OCI-LY7 (cell line): ENCODE measurements around the gene ZNF648. TPM values are rescaled to one million over a fixed set of nuclear protein-coding genes. Genes with fewer than 3 reads are reported as not detected.

Experiments used
- Bru-seq: library from RNA; stranded (reverse); fragments of 400-500 nt; gene quantifications from one replicate; lab custom pipeline; 2021; lab: Mats Ljungman, UMichigan
- BruChase-seq, 2 experiments: library from RNA; stranded (reverse); fragments of 400-500 nt; gene quantifications; one replicate each; lab custom pipeline; 2021; lab: Mats Ljungman, UMichigan
- BruUV-seq: library from RNA; stranded (reverse); fragments of 400-500 nt; replicated peaks from 2 replicates; lab custom pipeline; 2021; lab: Mats Ljungman, UMichigan
- CTCF ChIA-PET: fragments of 300-600 bp; sonication (Branson Sonifier 250); formaldehyde crosslinking; loops from one replicate; lab custom pipeline; 2022; ENCODE audit warnings: antibody characterized with exemption; ENCODE audit not compliant: unreplicated experiment; lab: Charles Lee
- POLR2A ChIA-PET: fragments of 300-600 bp; sonication (Branson Sonifier 250); formaldehyde crosslinking; loops from one replicate; lab custom pipeline; 2022; ENCODE audit warnings: antibody characterized with exemption; lab: Charles Lee
- DNase-seq: peaks from one replicate; pipeline ENCODE4 v3.0.0-alpha.2; 2015; ENCODE audit warnings: low spot score
- H2AFZ ChIP-seq: fragments of 200-600 bp; sonication (generic), shearing (Covaris generic); 2 replicates; pipeline ENCODE4 v1.6.1; 2014; ENCODE audit warnings: mild to moderate bottlenecking, antibody characterized with exemption, low read length, moderate library complexity
- H3K27ac ChIP-seq: fragments of 200-600 bp; sonication (generic); 2 replicates; pipeline ENCODE4 v1.5.1; 2014; ENCODE audit warnings: mixed run types, low read depth, mild to moderate bottlenecking, moderate library complexity, low read length, inconsistent platforms; ENCODE audit not compliant: poor library complexity, severe bottlenecking
- H3K36me3 ChIP-seq: fragments of 200-600 bp; sonication (generic); 2 replicates; pipeline ENCODE4 v1.6.1; 2014; ENCODE audit warnings: mild to moderate bottlenecking, antibody characterized with exemption, low read length, moderate library complexity, mixed read lengths; ENCODE audit not compliant: insufficient read depth
- H3K4me1 ChIP-seq: fragments of 200-600 bp; sonication (generic); 2 replicates; pipeline ENCODE4 v1.5.1; 2014; ENCODE audit warnings: mild to moderate bottlenecking, low read length; ENCODE audit not compliant: insufficient read depth, poor library complexity, severe bottlenecking
- H3K4me2 ChIP-seq: fragments of 200-600 bp; sonication (generic); 2 replicates; pipeline ENCODE4 v1.6.1; 2014; ENCODE audit warnings: mild to moderate bottlenecking, low read length
- H3K4me3 ChIP-seq: fragments of 200-600 bp; sonication (generic); 2 replicates; pipeline ENCODE4 v1.5.1; 2014; ENCODE audit warnings: mild to moderate bottlenecking, low read depth, low read length; ENCODE audit not compliant: poor library complexity, severe bottlenecking
- H3K79me2 ChIP-seq: fragments of 200-600 bp; sonication (generic); 2 replicates; pipeline ENCODE4 v1.6.1; 2016; ENCODE audit warnings: low read depth, mild to moderate bottlenecking, low read length, moderate library complexity, mixed read lengths; ENCODE audit not compliant: insufficient read depth
- H3K9me2 ChIP-seq: fragments of 200-600 bp; sonication (generic); 2 replicates; pipeline ENCODE4 v1.6.1; 2016; ENCODE audit warnings: mild to moderate bottlenecking, low read length, mixed read lengths; ENCODE audit not compliant: insufficient read depth
- H3K9me3 ChIP-seq: fragments of 200-600 bp; sonication (generic); 2 replicates; pipeline ENCODE4 v1.6.1; 2014; ENCODE audit warnings: mild to moderate bottlenecking, mixed run types, low read length, mixed read lengths
- H4K20me1 ChIP-seq: fragments of 200-600 bp; sonication (generic); 2 replicates; pipeline ENCODE4 v1.6.1; 2014; ENCODE audit warnings: mild to moderate bottlenecking, antibody characterized with exemption, low read length, moderate library complexity, mixed read lengths; ENCODE audit not compliant: insufficient read depth
- CTCF ChIP-seq: fragments of 200-600 bp; sonication (generic); conservative IDR thresholded peaks from 2 replicates; pipeline ENCODE4 v1.5.1; 2014; ENCODE audit warnings: mild to moderate bottlenecking, antibody characterized with exemption, low read length, moderate library complexity, mixed read lengths
- EZH2phosphoT487 ChIP-seq: fragments of 200-600 bp; sonication (generic); IDR thresholded peaks from 2 replicates; pipeline ENCODE4 v1.6.1; 2018; ENCODE audit warnings: low read depth, borderline replicate concordance, mild to moderate bottlenecking, mixed run types, antibody characterized with exemption, low read length, moderate library complexity, mixed read lengths
- intact Hi-C: fragments of 100-400 bp; cut with micrococcal nuclease; formaldehyde crosslinking; loops from one replicate; pipeline ENCODE4 v1.10.0; 2022; ENCODE audit not compliant: unreplicated experiment
- long read RNA-seq: library from polyadenylated mRNA; stranded (forward); transcript quantifications from one replicate; pipeline ENCODE4 v2.0.0, GENCODE V29; 2022
- total RNA-seq, 2 experiments: library from RNA; depleted of rRNA in 1 of 2; stranded (reverse); fragments of >200 nt in 1 of 2; shearing (Covaris generic) in 1 of 2; gene quantifications; 2 replicates each; pipeline ENCODE4 v1.2.3, GENCODE V29; 2014 to 2022

Gene ZNF648
- total RNA-seq (2014; rRNA removed; shearing (Covaris generic)) (not detected in 2 replicates), total RNA-seq (2022) (not detected in 2 replicates), Bru-seq, nascent RNA (not detected), BruChase-seq, experiment 1, labeled RNA remaining after a 6-hour chase (not detected), BruChase-seq, experiment 2, labeled RNA remaining after a 2-hour chase (not detected)
- long read RNA-seq = 0 reads

GRCh38 chr1:182061594-182061993 is at the start of gene ZNF648:
TSS of gene ZNF648 (minus strand) at chr1:182061712. CDS start at chr1:182058010, 3,702 bp downstream.
- no TSS peak for BruUV-seq

GRCh38 chr1:182110635-182111034 is 49.1 kb upstream of the ZNF648 start:
- no peaks in the 10 kb centered on the region for H4K20me1 ChIP-seq
- no peak overlapping the region for H2AFZ ChIP-seq
- no peak overlapping the region for H3K4me3 ChIP-seq
- ChIA-PET POLR2A (interaction anchor here (0.5 to 0.6 kb wide), 2 partner anchors 71 to 186 kb away, joined by 3 to 4 read pairs; no protein-coding TSS in a partner anchor), CTCF (no interaction called here)
- no peak for DNase-seq
- TF ChIP-seq EZH2phosphoT487 (no peak), CTCF (no peak)
- no TSS peak for BruUV-seq
- H3K9me3 ChIP-seq = no peaks in the 10 kb centered on the region
- intact Hi-C loops = no loop called here
- no peaks in the 10 kb centered on the region for H3K36me3 ChIP-seq
- no peak overlapping the region for H3K4me2 ChIP-seq
- H3K27ac ChIP-seq = no peak overlapping the region
- no peaks in the 10 kb centered on the region for H3K9me2 ChIP-seq
- H3K4me1 ChIP-seq = no peaks in the 10 kb centered on the region
- no peaks in the 10 kb centered on the region for H3K79me2 ChIP-seq

More at GRCh38 chr1:182061594-182061993, at the start of gene ZNF648:
- H4K20me1 ChIP-seq = no peaks in the 10 kb centered on the region
- no peak within 1 kb of the TSS for H3K4me3 ChIP-seq
- POLR2A ChIA-PET = no interaction called here
- H3K4me2 ChIP-seq = no peak within 1 kb of the TSS
- H3K79me2 ChIP-seq = no peaks in the 10 kb centered on the region
- H3K9me2 ChIP-seq = no peaks in the 10 kb centered on the region
- H3K4me1 ChIP-seq = no peaks in the 10 kb centered on the region
- H3K9me3 ChIP-seq = no peaks in the 10 kb centered on the region
- TF ChIP-seq EZH2phosphoT487 (no peak), CTCF (no peak)
- DNase-seq = no peak
- H3K27ac ChIP-seq = no peak within 1 kb of the TSS
- intact Hi-C loops = no loop called here
- H2AFZ ChIP-seq = no peak within 1 kb of the TSS
- H3K36me3 ChIP-seq = no peaks in the 10 kb centered on the region
- CTCF ChIA-PET = no interaction called here

GRCh38 chr1:182109771-182110170 is 48.3 kb upstream of the ZNF648 start:
- intact Hi-C loops = no loop called here
- POLR2A ChIA-PET = interaction anchor here (0.6 kb wide), 2 partner anchors 70 to 1169 kb away, joined by 4 to 7 read pairs; no protein-coding TSS in a partner anchor
- H3K4me3 ChIP-seq = no peak overlapping the region
- no peaks in the 10 kb centered on the region for H3K36me3 ChIP-seq
- H3K9me2 ChIP-seq = no peaks in the 10 kb centered on the region
- H3K4me2 ChIP-seq = no peak overlapping the region
- no peak for TF ChIP-seq CTCF
- no peak for TF ChIP-seq EZH2phosphoT487
- no peak overlapping the region for H3K27ac ChIP-seq
- no peaks in the 10 kb centered on the region for H3K79me2 ChIP-seq
- no peaks in the 10 kb centered on the region for H3K4me1 ChIP-seq
- H2AFZ ChIP-seq = no peak overlapping the region
- H3K9me3 ChIP-seq = no peaks in the 10 kb centered on the region
- CTCF ChIA-PET = no interaction called here
- DNase-seq = no peak
- H4K20me1 ChIP-seq = no peaks in the 10 kb centered on the region
- BruUV-seq = no TSS peak
